Measurements from ENCODE around the gene TEKTIP1.
"Not testable (repeated sequence)": the region's sequence is repeated elsewhere in the genome, so short reads cannot be mapped to it uniquely, and the experiment has no call there.

Gene TEKTIP1

GRCh38 chr19:3563709-3564524, 24.9 kb downstream of the TEKTIP1 start:
- no peak for DNase-seq (ENCODE audit: low read depth)

- DNase-seq (ENCODE audit: low read depth), result no peak
These were observed 26.2 kb downstream of the TEKTIP1 start for GRCh38 chr19:3565139-3565538.

- not testable (repeated sequence) for DNase-seq (ENCODE audit: low read depth)
These were observed 31.1 kb downstream of the TEKTIP1 start for GRCh38 chr19:3570042-3570441.

GRCh38 chr19:3570606-3571011, 31.6 kb downstream of the TEKTIP1 start:
- no peak for DNase-seq (ENCODE audit: low read depth)

GRCh38 chr19:3572132-3572854, 33.3 kb downstream of the TEKTIP1 start:
- DNase-seq (ENCODE audit: low read depth), result peak; percentile 100

GRCh38 chr19:3572855-3573161, 33.8 kb downstream of the TEKTIP1 start, which contains the start of gene HMG20B:
HMG20B (plus strand) TSS chr19:3572944; CDS start chr19:3573310, 366 bp downstream.
- no peak for DNase-seq (ENCODE audit: low read depth)

- no peak for DNase-seq (ENCODE audit: low read depth)
These were observed 34.3 kb downstream of the TEKTIP1 start for GRCh38 chr19:3573162-3573857.

- peak; percentile 96 for DNase-seq (ENCODE audit: low read depth)
These were observed 35.1 kb downstream of the TEKTIP1 start for GRCh38 chr19:3573858-3574637.

- DNase-seq (ENCODE audit: low read depth), result no peak
These were observed 36.3 kb downstream of the TEKTIP1 start for GRCh38 chr19:3575260-3575741.

- DNase-seq (ENCODE audit: low read depth), result no peak
These were observed 37.1 kb downstream of the TEKTIP1 start for GRCh38 chr19:3575949-3576673.

- DNase-seq (ENCODE audit: low read depth), result peak; percentile 74
These were observed 37.9 kb downstream of the TEKTIP1 start for GRCh38 chr19:3576696-3577443.

- no peak for DNase-seq (ENCODE audit: low read depth)
These were observed 38.9 kb downstream of the TEKTIP1 start for GRCh38 chr19:3577723-3578344.

- DNase-seq (ENCODE audit: low read depth), result no peak
These were observed 39.4 kb downstream of the TEKTIP1 start for GRCh38 chr19:3578390-3578789.

- DNase-seq (ENCODE audit: low read depth), result peak; percentile 78
These were observed 41.4 kb downstream of the TEKTIP1 start for GRCh38 chr19:3580156-3580934.

GRCh38 chr19:3581792-3582191, 42.8 kb downstream of the TEKTIP1 start:
- DNase-seq (ENCODE audit: low read depth), result not testable (repeated sequence)

GRCh38 chr19:3584036-3584802, 45.2 kb downstream of the TEKTIP1 start:
- DNase-seq (ENCODE audit: low read depth), result not testable (repeated sequence)

GRCh38 chr19:3585301-3586126, 46.5 kb downstream of the TEKTIP1 start, which contains the start of gene GIPC3:
GIPC3 (plus strand) TSS chr19:3585478; CDS start chr19:3585598, 120 bp downstream.
- no peak for DNase-seq (ENCODE audit: low read depth)
